ENCODE data around the gene CYTL1. TPM values are rescaled to one million over a fixed set of nuclear protein-coding genes. Genes with fewer than 3 reads are reported as not detected.

Gene CYTL1
- polyA plus RNA-seq, 1 donor from 2014 or later: not detected

DNA sequence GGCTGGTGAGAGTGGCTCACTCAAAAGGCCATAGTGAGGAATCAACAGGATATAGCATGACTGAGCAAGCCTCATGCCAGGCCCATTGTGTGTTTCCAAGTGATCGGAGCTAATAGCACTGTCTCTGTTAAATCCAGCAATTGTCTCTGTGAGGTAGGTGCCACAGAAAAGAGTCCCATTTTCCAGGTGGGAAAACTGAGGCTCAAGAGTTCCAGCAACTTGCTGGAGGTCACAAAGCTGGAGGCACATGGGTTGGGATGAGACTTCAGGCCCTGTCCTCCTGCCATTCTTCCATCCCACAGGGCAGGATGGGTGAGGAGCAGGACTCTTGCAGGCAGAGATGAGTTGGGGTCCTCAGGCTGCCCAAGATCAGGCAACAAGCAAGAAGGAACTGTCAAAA, 1.1 kb upstream of the CYTL1 start:
- H3K79me2 ChIP-seq (replicated peaks; ENCODE audit: insufficient read depth, low read length): no peaks in the 10 kb centered on the region
- no peaks in the 10 kb centered on the region for H3K36me3 ChIP-seq (ENCODE audit: insufficient read depth, low read length)
- H3K9me2 ChIP-seq (ENCODE audit: insufficient read depth, low read length): no peaks in the 10 kb centered on the region
- H3K4me3 ChIP-seq (ENCODE audit: low read length): no peak overlapping the region
- H3K27ac ChIP-seq (ENCODE audit: low read length): no peak overlapping the region
- no peaks in the 10 kb centered on the region for H3F3A ChIP-seq (ENCODE audit: insufficient read depth, low read length, poor library complexity, severe bottlenecking)
- no peaks in the 10 kb centered on the region for H3K27me3 ChIP-seq (ENCODE audit: insufficient read depth, low read depth, low read length)
- no peaks in the 10 kb centered on the region for H4K20me1 ChIP-seq (ENCODE audit: insufficient read depth)
- H3K4me2 ChIP-seq (ENCODE audit: low read length): no peak overlapping the region
- no peak overlapping the region for H3K9ac ChIP-seq (ENCODE audit: low read length)
- TF ChIP-seq SMC3 (conservative IDR thresholded peaks at IDR 0.05; ENCODE audit: poor library complexity) (no peak), EP300 (conservative IDR thresholded peaks at IDR 0.05; ENCODE audit: poor library complexity, severe bottlenecking) (no peak)
- no peak overlapping the region for H2AFZ ChIP-seq (ENCODE audit: low read depth, low read length)
- no peaks in the 10 kb centered on the region for H3K9me3 ChIP-seq (ENCODE audit: low read length)

DNA sequence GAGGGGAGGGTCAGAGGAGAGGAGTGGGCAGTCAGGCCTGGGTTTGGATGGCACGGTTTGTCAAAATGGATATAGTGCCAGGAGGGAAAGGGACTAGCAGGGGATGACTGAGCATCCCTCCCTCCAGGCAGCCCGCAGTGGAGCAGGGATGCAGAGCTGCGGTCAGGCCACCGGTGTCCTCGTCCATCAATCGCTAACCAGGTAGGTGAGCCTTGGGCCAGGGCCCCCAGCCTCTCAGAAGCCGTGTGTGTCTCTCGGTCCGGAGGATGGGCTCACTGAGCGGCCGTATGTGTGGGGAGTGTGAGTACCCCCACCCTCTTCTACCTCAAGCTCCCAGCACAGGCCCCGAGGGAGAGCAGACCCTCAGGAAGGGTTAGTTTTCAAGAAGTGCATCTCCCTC, 538 bp upstream of the CYTL1 start:
- Histone ChIP-seq H4K20me1 (ENCODE audit: insufficient read depth) (no peaks in the 10 kb centered on the region), H3K9me3 (ENCODE audit: low read length) (no peaks in the 10 kb centered on the region), H3K27me3 (ENCODE audit: insufficient read depth, low read depth, low read length) (no peaks in the 10 kb centered on the region)

More for the DNA sequence above, 538 bp upstream of the CYTL1 start:
- H3K4me3 ChIP-seq (ENCODE audit: low read length): no peak overlapping the region
- TF ChIP-seq EZH2 (IDR thresholded peaks at IDR 0.05; ENCODE audit: borderline replicate concordance, insufficient read depth, low read length, poor library complexity, severe bottlenecking) (no peak), POLR2AphosphoS5 (IDR thresholded peaks at IDR 0.05) (no peak), SMC3 (conservative IDR thresholded peaks at IDR 0.05; ENCODE audit: poor library complexity) (no peak), EP300 (conservative IDR thresholded peaks at IDR 0.05; ENCODE audit: poor library complexity, severe bottlenecking) (no peak), TAF1 (IDR thresholded peaks at IDR 0.05; ENCODE audit: low read depth) (no peak), RAD21 (conservative IDR thresholded peaks at IDR 0.05) (no peak), MXI1 (conservative IDR thresholded peaks at IDR 0.05; ENCODE audit: poor library complexity, severe bottlenecking) (no peak)
- TF ChIP-seq, protein P1, sequence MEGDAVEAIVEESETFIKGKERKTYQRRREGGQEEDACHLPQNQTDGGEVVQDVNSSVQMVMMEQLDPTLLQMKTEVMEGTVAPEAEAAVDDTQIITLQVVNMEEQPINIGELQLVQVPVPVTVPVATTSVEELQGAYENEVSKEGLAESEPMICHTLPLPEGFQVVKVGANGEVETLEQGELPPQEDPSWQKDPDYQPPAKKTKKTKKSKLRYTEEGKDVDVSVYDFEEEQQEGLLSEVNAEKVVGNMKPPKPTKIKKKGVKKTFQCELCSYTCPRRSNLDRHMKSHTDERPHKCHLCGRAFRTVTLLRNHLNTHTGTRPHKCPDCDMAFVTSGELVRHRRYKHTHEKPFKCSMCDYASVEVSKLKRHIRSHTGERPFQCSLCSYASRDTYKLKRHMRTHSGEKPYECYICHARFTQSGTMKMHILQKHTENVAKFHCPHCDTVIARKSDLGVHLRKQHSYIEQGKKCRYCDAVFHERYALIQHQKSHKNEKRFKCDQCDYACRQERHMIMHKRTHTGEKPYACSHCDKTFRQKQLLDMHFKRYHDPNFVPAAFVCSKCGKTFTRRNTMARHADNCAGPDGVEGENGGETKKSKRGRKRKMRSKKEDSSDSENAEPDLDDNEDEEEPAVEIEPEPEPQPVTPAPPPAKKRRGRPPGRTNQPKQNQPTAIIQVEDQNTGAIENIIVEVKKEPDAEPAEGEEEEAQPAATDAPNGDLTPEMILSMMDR (IDR thresholded peaks at IDR 0.05; ENCODE audit: poor library complexity, severe bottlenecking): no peak
- TF ChIP-seq, protein P2, sequence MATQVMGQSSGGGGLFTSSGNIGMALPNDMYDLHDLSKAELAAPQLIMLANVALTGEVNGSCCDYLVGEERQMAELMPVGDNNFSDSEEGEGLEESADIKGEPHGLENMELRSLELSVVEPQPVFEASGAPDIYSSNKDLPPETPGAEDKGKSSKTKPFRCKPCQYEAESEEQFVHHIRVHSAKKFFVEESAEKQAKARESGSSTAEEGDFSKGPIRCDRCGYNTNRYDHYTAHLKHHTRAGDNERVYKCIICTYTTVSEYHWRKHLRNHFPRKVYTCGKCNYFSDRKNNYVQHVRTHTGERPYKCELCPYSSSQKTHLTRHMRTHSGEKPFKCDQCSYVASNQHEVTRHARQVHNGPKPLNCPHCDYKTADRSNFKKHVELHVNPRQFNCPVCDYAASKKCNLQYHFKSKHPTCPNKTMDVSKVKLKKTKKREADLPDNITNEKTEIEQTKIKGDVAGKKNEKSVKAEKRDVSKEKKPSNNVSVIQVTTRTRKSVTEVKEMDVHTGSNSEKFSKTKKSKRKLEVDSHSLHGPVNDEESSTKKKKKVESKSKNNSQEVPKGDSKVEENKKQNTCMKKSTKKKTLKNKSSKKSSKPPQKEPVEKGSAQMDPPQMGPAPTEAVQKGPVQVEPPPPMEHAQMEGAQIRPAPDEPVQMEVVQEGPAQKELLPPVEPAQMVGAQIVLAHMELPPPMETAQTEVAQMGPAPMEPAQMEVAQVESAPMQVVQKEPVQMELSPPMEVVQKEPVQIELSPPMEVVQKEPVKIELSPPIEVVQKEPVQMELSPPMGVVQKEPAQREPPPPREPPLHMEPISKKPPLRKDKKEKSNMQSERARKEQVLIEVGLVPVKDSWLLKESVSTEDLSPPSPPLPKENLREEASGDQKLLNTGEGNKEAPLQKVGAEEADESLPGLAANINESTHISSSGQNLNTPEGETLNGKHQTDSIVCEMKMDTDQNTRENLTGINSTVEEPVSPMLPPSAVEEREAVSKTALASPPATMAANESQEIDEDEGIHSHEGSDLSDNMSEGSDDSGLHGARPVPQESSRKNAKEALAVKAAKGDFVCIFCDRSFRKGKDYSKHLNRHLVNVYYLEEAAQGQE (IDR thresholded peaks at IDR 0.05; ENCODE audit: borderline replicate concordance): no peak
- no peak overlapping the region for H3K4me2 ChIP-seq (ENCODE audit: low read length)
- no peaks in the 10 kb centered on the region for H3K36me3 ChIP-seq (ENCODE audit: insufficient read depth, low read length)
- no peaks in the 10 kb centered on the region for H3K79me2 ChIP-seq (replicated peaks; ENCODE audit: insufficient read depth, low read length)
- no peak overlapping the region for H3K27ac ChIP-seq (ENCODE audit: low read length)
- no peaks in the 10 kb centered on the region for H3K9me2 ChIP-seq (ENCODE audit: insufficient read depth, low read length)
- H3F3A ChIP-seq (ENCODE audit: insufficient read depth, low read length, poor library complexity, severe bottlenecking): no peaks in the 10 kb centered on the region
- H2AFZ ChIP-seq (ENCODE audit: low read depth, low read length): no peak overlapping the region
- H3K9ac ChIP-seq (ENCODE audit: low read length): no peak overlapping the region
